H9 (cell line): ENCODE measurements around the gene RAB3C. TPM values are rescaled to one million over a fixed set of nuclear protein-coding genes. Genes with fewer than 3 reads are reported as not detected.

ENCODE experiments used
- DNase-seq: peaks from one replicate; pipeline ENCODE4 v3.0.0-alpha.2; 2017
- H2AFZ ChIP-seq: one replicate; pipeline ENCODE4 v1.6.1; 2013; ENCODE audit warnings: mild to moderate bottlenecking, low read length, control low read depth, moderate library complexity
- H2AK5ac ChIP-seq: 2 replicates; pipeline ENCODE4 v1.6.1; 2013; ENCODE audit warnings: low read length, control low read depth, mixed read lengths; ENCODE audit not compliant: insufficient read length
- H2BK120ac ChIP-seq: one replicate; pipeline ENCODE4 v1.6.1; 2013; ENCODE audit warnings: low read depth, mild to moderate bottlenecking, low read length, control low read depth, inconsistent platforms; ENCODE audit not compliant: poor library complexity, severe bottlenecking
- H2BK12ac ChIP-seq: 2 replicates; pipeline ENCODE4 v1.6.1; 2013; ENCODE audit warnings: low read length, control low read depth, mixed read lengths, low read depth; ENCODE audit not compliant: insufficient read length
- H2BK15ac ChIP-seq: 2 replicates; pipeline ENCODE4 v1.6.1; 2013; ENCODE audit warnings: low read depth, low read length, control low read depth
- H2BK20ac ChIP-seq: one replicate; pipeline ENCODE4 v1.6.1; 2013; ENCODE audit warnings: low read depth, mild to moderate bottlenecking, low read length, control low read depth, inconsistent platforms; ENCODE audit not compliant: poor library complexity, severe bottlenecking
- H2BK5ac ChIP-seq: 2 replicates; pipeline ENCODE4 v1.6.1; 2013; ENCODE audit warnings: low read length, control low read depth, mixed read lengths; ENCODE audit not compliant: insufficient read length
- H3K14ac ChIP-seq: 2 replicates; pipeline ENCODE4 v1.6.1; 2013; ENCODE audit warnings: low read length, control low read depth; ENCODE audit not compliant: insufficient read depth
- H3K18ac ChIP-seq: 2 replicates; pipeline ENCODE4 v1.6.1; 2013; ENCODE audit warnings: low read depth, mild to moderate bottlenecking, mixed read lengths, low read length, control low read depth; ENCODE audit not compliant: insufficient read length
- H3K23ac ChIP-seq: 2 replicates; pipeline ENCODE4 v1.6.1; 2013; ENCODE audit warnings: low read length, control low read depth, mixed read lengths, low read depth; ENCODE audit not compliant: insufficient read length
- H3K23me2 ChIP-seq: 2 replicates; pipeline ENCODE4 v1.6.1; 2013; ENCODE audit warnings: low read depth, mild to moderate bottlenecking, mixed read lengths, low read length, control low read depth; ENCODE audit not compliant: insufficient read length, poor library complexity, severe bottlenecking
- H3K27ac ChIP-seq: 2 replicates; pipeline ENCODE4 v1.5.1; 2013; ENCODE audit warnings: low read length, control low read depth, mixed read lengths, low read depth; ENCODE audit not compliant: insufficient read length
- H3K27me3 ChIP-seq: 2 replicates; pipeline ENCODE4 v1.6.1; 2013; ENCODE audit warnings: low read length, control low read depth, inconsistent platforms; ENCODE audit not compliant: insufficient read depth
- H3K4ac ChIP-seq: 2 replicates; pipeline ENCODE4 v1.6.1; 2013; ENCODE audit warnings: low read depth, mild to moderate bottlenecking, control low read depth, inconsistent platforms, low read length, moderate library complexity
- H3K4me1 ChIP-seq: 2 replicates; pipeline ENCODE4 v1.6.1; 2013; ENCODE audit warnings: low read length, control low read depth, inconsistent platforms; ENCODE audit not compliant: insufficient read depth
- H3K4me2 ChIP-seq: 2 replicates; pipeline ENCODE4 v1.6.1; 2013; ENCODE audit warnings: low read length, control low read depth, mixed read lengths; ENCODE audit not compliant: insufficient read length, insufficient read depth
- H3K56ac ChIP-seq: 2 replicates; pipeline ENCODE4 v1.6.1; 2013; ENCODE audit warnings: low read depth, mild to moderate bottlenecking, mixed read lengths, low read length, control low read depth; ENCODE audit not compliant: insufficient read length
- H3K79me1 ChIP-seq: 2 replicates; pipeline ENCODE4 v1.6.1; 2013; ENCODE audit warnings: low read depth, mild to moderate bottlenecking, moderate library complexity, low read length, control low read depth, inconsistent platforms; ENCODE audit not compliant: insufficient read depth, poor library complexity, severe bottlenecking
- H3K79me2 ChIP-seq: 2 replicates; pipeline ENCODE4 v1.6.1; 2013; ENCODE audit warnings: low read length, control low read depth, inconsistent platforms; ENCODE audit not compliant: insufficient read depth
- H3K9ac ChIP-seq: 2 replicates; pipeline ENCODE4 v1.6.1; 2013; ENCODE audit warnings: low read length, control low read depth, mixed read lengths; ENCODE audit not compliant: insufficient read length; ENCODE audit errors: extremely low read depth
- H3K9me3 ChIP-seq: one replicate; pipeline ENCODE4 v1.6.1; 2013; ENCODE audit warnings: low read depth, low read length, inconsistent platforms; ENCODE audit not compliant: control insufficient read depth
- H3T11ph ChIP-seq: one replicate; pipeline ENCODE4 v1.6.1; 2013; ENCODE audit warnings: mild to moderate bottlenecking, low read length, control low read depth, inconsistent platforms
- H4K20me1 ChIP-seq: one replicate; pipeline ENCODE4 v1.6.1; 2013; ENCODE audit not compliant: control insufficient read depth, insufficient read length, insufficient read depth
- H4K5ac ChIP-seq: 2 replicates; pipeline ENCODE4 v1.6.1; 2013; ENCODE audit warnings: low read depth, mild to moderate bottlenecking, mixed read lengths, low read length, control low read depth; ENCODE audit not compliant: insufficient read length
- H4K8ac ChIP-seq: replicated peaks from 2 replicates; pipeline ENCODE4 v1.6.1; 2013; ENCODE audit warnings: low read length, control low read depth, mixed read lengths, low read depth; ENCODE audit not compliant: insufficient read length
- H4K91ac ChIP-seq: 2 replicates; pipeline ENCODE4 v1.6.1; 2013; ENCODE audit warnings: low read depth, mild to moderate bottlenecking, moderate library complexity, mixed read lengths, low read length, control low read depth; ENCODE audit not compliant: insufficient read length
- H3K27ac Mint-ChIP-seq, 3 experiments: 2 replicates in 2 of 3; 3 replicates in 1 of 3; pipeline ENCODE4 v1.8.0; 2020 to 2021; ENCODE audit warnings: mixed read lengths in 3 of 3, mild to moderate bottlenecking in 1 of 3, moderate library complexity in 1 of 3
- H3K27me3 Mint-ChIP-seq: 2 replicates; pipeline ENCODE4 v1.8.0; 2021; ENCODE audit warnings: low read depth, mild to moderate bottlenecking, moderate library complexity, mixed read lengths
- H3K36me3 Mint-ChIP-seq, 3 experiments: 2 replicates in 2 of 3; 3 replicates in 1 of 3; pipeline ENCODE4 v1.8.0; 2020 to 2021; ENCODE audit warnings: low read depth in 3 of 3, mixed read lengths in 3 of 3; ENCODE audit not compliant: insufficient read depth in 1 of 3
- H3K4me1 Mint-ChIP-seq, 2 experiments: 2 replicates each; pipeline ENCODE4 v1.8.0; 2020; ENCODE audit warnings: mixed read lengths in 2 of 2
- H3K4me3 Mint-ChIP-seq, 2 experiments: 2 replicates in 1 of 2; 3 replicates in 1 of 2; pipeline ENCODE4 v1.8.0; 2020 to 2021; ENCODE audit warnings: mild to moderate bottlenecking in 2 of 2, mixed read lengths in 2 of 2, moderate library complexity in 1 of 2
- H3K9me3 Mint-ChIP-seq, 2 experiments: 2 replicates in 1 of 2; 3 replicates in 1 of 2; pipeline ENCODE4 v1.8.0; 2020; ENCODE audit warnings: mild to moderate bottlenecking in 2 of 2, mixed read lengths in 2 of 2, moderate library complexity in 1 of 2
- WGBS: extraction: QIAGEN DNeasy Blood & Tissue Kit; methylation state at CpG from one replicate; pipeline ENCODE4 v1.1.7; 2013; ENCODE audit warnings: missing lambda C conversion rate, low lambda C conversion rate, mixed read lengths; ENCODE audit not compliant: insufficient read length; ENCODE audit errors: extremely low coverage; 5-methylcytosine and 5-hydroxymethylcytosine counted together
- total RNA-seq: library from RNA; stranded (reverse); gene quantifications from 2 replicates; pipeline ENCODE4 v1.2.1, GENCODE V29; 2021
- TF ChIP-seq, protein P1 (sequence below): fragments of 200-600 bp; sonication (generic); conservative IDR thresholded peaks from 3 replicates; pipeline ENCODE4 v1.8.0; 2021; ENCODE audit warnings: antibody characterized with exemption, mild to moderate bottlenecking

The RAB3C gene
- total RNA-seq, 1 experiment from 2014 or later: 16.3 TPM

DNA sequence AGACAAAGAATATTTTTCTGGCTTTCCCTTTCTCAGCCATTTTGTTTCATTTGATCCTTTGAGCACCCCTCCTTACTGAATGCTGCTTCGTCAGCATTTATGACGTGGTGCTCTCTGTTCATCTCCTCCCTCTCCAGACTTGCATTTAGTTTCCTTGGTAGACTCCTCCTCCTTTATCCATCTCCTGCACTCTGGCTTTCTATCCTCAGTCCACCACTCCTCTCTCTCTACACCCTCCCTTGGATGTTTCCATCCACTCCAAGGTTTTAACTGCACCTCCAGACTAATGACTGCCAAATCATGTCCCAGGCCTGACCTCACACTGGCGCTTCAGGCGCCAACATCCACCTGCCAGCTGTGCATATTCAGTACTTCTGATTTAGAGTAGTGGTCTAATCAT, 245.4 kb downstream of the RAB3C start:
- Histone ChIP-seq H2BK20ac (no peak overlapping the region), H2BK15ac (no peak overlapping the region), H3K4me1 (no peaks in the 10 kb centered on the region), H3K23ac (no peak overlapping the region), H2AFZ (no peak overlapping the region), H3K4ac (no peak overlapping the region), H4K20me1 (no peaks in the 10 kb centered on the region), H4K5ac (no peak overlapping the region), H4K91ac (no peak overlapping the region), H3K23me2 (no peaks in the 10 kb centered on the region), H3K56ac (no peak overlapping the region), H2BK5ac (no peak overlapping the region), H2BK120ac (no peak overlapping the region), H3K79me2 (no peaks in the 10 kb centered on the region), H3K9ac (no peak overlapping the region), H3K14ac (no peak overlapping the region), H3K79me1 (no peaks in the 10 kb centered on the region), H3K4me2 (no peak overlapping the region), H4K8ac (no peak overlapping the region), H2BK12ac (no peak overlapping the region), H2AK5ac (no peak overlapping the region), H3T11ph (no peak overlapping the region), H3K27me3 (no peaks in the 10 kb centered on the region), H3K9me3 (no peaks in the 10 kb centered on the region), H3K18ac (no peak overlapping the region), H3K27ac (no peak overlapping the region)
- H3K27me3 Mint-ChIP-seq: no peaks in the 10 kb centered on the region; the same call in 1 of the 2 replicates
- H3K27ac Mint-ChIP-seq: no peak overlapping the region
- H3K36me3 Mint-ChIP-seq: no peaks in the 10 kb centered on the region; a peak in 1 of 7 replicates
- H3K4me1 Mint-ChIP-seq: no peaks in the 10 kb centered on the region
- TF ChIP-seq, protein P1, sequence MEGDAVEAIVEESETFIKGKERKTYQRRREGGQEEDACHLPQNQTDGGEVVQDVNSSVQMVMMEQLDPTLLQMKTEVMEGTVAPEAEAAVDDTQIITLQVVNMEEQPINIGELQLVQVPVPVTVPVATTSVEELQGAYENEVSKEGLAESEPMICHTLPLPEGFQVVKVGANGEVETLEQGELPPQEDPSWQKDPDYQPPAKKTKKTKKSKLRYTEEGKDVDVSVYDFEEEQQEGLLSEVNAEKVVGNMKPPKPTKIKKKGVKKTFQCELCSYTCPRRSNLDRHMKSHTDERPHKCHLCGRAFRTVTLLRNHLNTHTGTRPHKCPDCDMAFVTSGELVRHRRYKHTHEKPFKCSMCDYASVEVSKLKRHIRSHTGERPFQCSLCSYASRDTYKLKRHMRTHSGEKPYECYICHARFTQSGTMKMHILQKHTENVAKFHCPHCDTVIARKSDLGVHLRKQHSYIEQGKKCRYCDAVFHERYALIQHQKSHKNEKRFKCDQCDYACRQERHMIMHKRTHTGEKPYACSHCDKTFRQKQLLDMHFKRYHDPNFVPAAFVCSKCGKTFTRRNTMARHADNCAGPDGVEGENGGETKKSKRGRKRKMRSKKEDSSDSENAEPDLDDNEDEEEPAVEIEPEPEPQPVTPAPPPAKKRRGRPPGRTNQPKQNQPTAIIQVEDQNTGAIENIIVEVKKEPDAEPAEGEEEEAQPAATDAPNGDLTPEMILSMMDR: no peak
- DNase-seq: no peak
- no peaks in the 10 kb centered on the region for H3K9me3 Mint-ChIP-seq
- WGBS: no CpG with 5 or more reads among the region's 4 CpGs
- no peak overlapping the region; a peak in 1 of 5 replicates for H3K4me3 Mint-ChIP-seq
